Stimulated activated CD4-positive, alpha-beta T cell treated with anti-CD3 and anti-CD28 coated beads, Interleukin-1b, Interleukin-23, amount 100 ng/mL, for 24 hours (primary cell): ENCODE data around the gene ACTC1.

Source experiments
- DNase-seq, 4 experiments: peaks; one replicate each; pipeline ENCODE4 v3.0.0-alpha.2; 2020; ENCODE audit warnings: low read depth in 4 of 4, low spot score in 1 of 4

The ACTC1 gene

GRCh38 chr15:34802371-34802770 is 7.0 kb upstream of the ACTC1 start:
- no peak for DNase-seq

GRCh38 chr15:34799149-34800101 is 4.1 kb upstream of the ACTC1 start:
- no peak for DNase-seq

- DNase-seq, result no peak
Measured at GRCh38 chr15:34796847-34797435, 1.6 kb upstream of the ACTC1 start.

- DNase-seq, result no peak
Measured at GRCh38 chr15:34794590-34795206, 651 bp downstream of the ACTC1 start.

- DNase-seq, result no peak
Measured at GRCh38 chr15:34793901-34794300, 1.4 kb downstream of the ACTC1 start.

GRCh38 chr15:34793071-34793470 is 2.3 kb downstream of the ACTC1 start:
- no peak for DNase-seq

- DNase-seq, result no peak
Measured at GRCh38 chr15:34791701-34792100, 3.6 kb downstream of the ACTC1 start.

GRCh38 chr15:34790121-34790520 is 5.2 kb downstream of the ACTC1 start:
- DNase-seq, result no peak

GRCh38 chr15:34789326-34789725 is 6.0 kb downstream of the ACTC1 start:
- no peak for DNase-seq

- no peak for DNase-seq
Measured at GRCh38 chr15:34786206-34786605, 9.1 kb downstream of the ACTC1 start.

- DNase-seq, result no peak
Measured at GRCh38 chr15:34783991-34784390, 11.4 kb downstream of the ACTC1 start.

- DNase-seq, result no peak
Measured at GRCh38 chr15:34783431-34783830, 11.9 kb downstream of the ACTC1 start.

- DNase-seq, result no peak
Measured at GRCh38 chr15:34782901-34783300, 12.4 kb downstream of the ACTC1 start.

GRCh38 chr15:34780725-34781124 is 14.6 kb downstream of the ACTC1 start:
- DNase-seq, result no peak

- no peak for DNase-seq
Measured at GRCh38 chr15:34776606-34777105, 18.7 kb downstream of the ACTC1 start.

GRCh38 chr15:34773917-34774316 is 21.4 kb downstream of the ACTC1 start:
- no peak for DNase-seq

GRCh38 chr15:34773013-34773412 is 22.3 kb downstream of the ACTC1 start:
- no peak for DNase-seq

GRCh38 chr15:34772312-34772711 is 23.0 kb downstream of the ACTC1 start:
- DNase-seq, result no peak

GRCh38 chr15:34769711-34770110 is 25.6 kb downstream of the ACTC1 start:
- DNase-seq, result no peak

GRCh38 chr15:34768530-34768929 is 26.8 kb downstream of the ACTC1 start:
- DNase-seq, result no peak

GRCh38 chr15:34765741-34766140 is 29.6 kb downstream of the ACTC1 start:
- DNase-seq, result no peak

- no peak for DNase-seq
Measured at GRCh38 chr15:34760909-34761308, 34.4 kb downstream of the ACTC1 start.
